Melanocyte of skin (primary cell): ENCODE measurements around the gene U2SURP. TPM values are rescaled to one million over a fixed set of nuclear protein-coding genes. Genes with fewer than 3 reads are reported as not detected.

ENCODE experiments used
- small RNA-seq, 2 donors: library from RNA; depleted of rRNA; stranded (forward); fragments of <200 nt; gene quantifications; one replicate each; pipeline ENCODE3, GENCODE V24; 2012
- total RNA-seq, 2 donors: library from RNA; depleted of rRNA; stranded (reverse); fragments of >200 nt; gene quantifications; 2 replicates each; pipeline ENCODE4 v1.2.3, GENCODE V29; 2012

The U2SURP gene
- 10 to 100 TPM; 63.0 to 75.9 TPM for total RNA-seq

GRCh38 chr3:143001369-143002082 lies at the start of gene U2SURP:
Gene U2SURP (plus strand): TSS chr3:143001570. CDS start chr3:143001629, 59 bp downstream.

GRCh38 chr3:142963516-142964448 lies 37.6 kb upstream of the U2SURP start, which contains the start of gene PAQR9:
Gene PAQR9 (minus strand): TSS chr3:142963674. CDS start chr3:142963336, 338 bp downstream.

Small RNA genes lying within 50 kb of the gene (small RNA-seq; reads per million reads assigned to genes)
- gene AC021074.2 = 0 reads per million in 2 donors

Other genes with a start within 250 kb of the U2SURP start
- gene PCOLCE2, start 112.5 kb upstream of the U2SURP start, total RNA-seq = 1 to 10 TPM; 3.8 to 9.0 TPM
- gene PAQR9, start 37.9 kb upstream of the U2SURP start, total RNA-seq = not detected
- gene CHST2, start 118.2 kb downstream of the U2SURP start, total RNA-seq = 10 to 100 TPM in 1 of 2 donors, 1 to 10 TPM in 1; 5.5 to 12.7 TPM